ENCODE measurements around the gene LIMS1. TPM values are rescaled to one million over a fixed set of nuclear protein-coding genes. Genes with fewer than 3 reads are reported as not detected.
"Not testable (repeated sequence)": the region's sequence is repeated elsewhere in the genome, so short reads cannot be mapped to it uniquely, and the experiment has no call there.

Gene LIMS1
- total and polyA plus RNA-seq, 2 donors from 2014 or later = 14.4 to 65.1 TPM

DNA sequence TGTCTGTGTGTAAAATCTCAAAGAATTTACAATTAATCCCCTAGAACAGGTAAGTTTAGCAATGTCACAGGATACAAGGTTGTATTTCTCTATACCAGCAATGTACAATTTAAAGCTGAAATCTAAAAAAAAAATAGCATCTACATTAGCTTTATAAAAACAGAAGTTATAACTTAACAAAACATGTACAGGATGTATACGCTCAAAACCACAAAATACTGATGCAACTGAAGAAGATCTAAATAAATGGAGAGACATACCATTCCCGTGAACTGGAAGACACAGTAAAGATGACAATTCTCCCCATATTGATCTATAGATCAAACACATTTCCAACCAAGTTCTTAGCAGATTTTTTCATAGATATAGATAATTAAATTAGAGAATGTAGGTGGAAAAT lies 167.5 kb downstream of the LIMS1 start:
- H3K9me3 ChIP-seq (ENCODE audit: control insufficient read depth in 2 of 3, insufficient read depth in 1 of 3, low read length in 3 of 3) = no peaks in the 10 kb centered on the region
- intact Hi-C loops (cut with DNase I) = no loop called here

DNA sequence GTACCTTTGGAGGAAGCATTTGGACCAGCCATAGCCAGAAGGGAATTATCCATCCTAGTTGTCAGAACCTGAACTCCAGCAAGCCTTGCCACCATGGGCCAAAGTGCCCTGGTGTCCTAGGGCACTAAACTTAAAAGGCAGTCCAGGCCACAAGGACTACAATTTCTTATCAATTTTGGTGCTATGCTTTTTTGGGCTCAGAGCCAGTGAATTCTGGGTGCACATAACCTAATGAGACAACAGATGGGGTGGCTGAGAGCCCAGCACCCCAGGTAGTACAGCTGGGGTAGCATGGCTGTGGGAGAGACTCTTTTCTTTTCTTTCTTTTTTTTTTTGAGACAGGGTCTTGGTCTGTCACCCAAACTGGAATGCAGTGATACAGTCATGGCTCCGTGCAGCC lies 170.6 kb downstream of the LIMS1 start:
- H3K4me1 ChIP-seq (ENCODE audit: control insufficient read depth in 2 of 3, insufficient read depth in 2 of 3, low read depth in 1 of 3, low read length in 3 of 3) = no peaks in the 10 kb centered on the region
- no peak for FAIRE-seq
- no peak overlapping the region for H3K9ac ChIP-seq (ENCODE audit: low read length in 3 of 3)
- H3K27me3 ChIP-seq (ENCODE audit: control insufficient read depth, insufficient read depth, low read length) = no peaks in the 10 kb centered on the region
- TF ChIP-seq, protein P1, sequence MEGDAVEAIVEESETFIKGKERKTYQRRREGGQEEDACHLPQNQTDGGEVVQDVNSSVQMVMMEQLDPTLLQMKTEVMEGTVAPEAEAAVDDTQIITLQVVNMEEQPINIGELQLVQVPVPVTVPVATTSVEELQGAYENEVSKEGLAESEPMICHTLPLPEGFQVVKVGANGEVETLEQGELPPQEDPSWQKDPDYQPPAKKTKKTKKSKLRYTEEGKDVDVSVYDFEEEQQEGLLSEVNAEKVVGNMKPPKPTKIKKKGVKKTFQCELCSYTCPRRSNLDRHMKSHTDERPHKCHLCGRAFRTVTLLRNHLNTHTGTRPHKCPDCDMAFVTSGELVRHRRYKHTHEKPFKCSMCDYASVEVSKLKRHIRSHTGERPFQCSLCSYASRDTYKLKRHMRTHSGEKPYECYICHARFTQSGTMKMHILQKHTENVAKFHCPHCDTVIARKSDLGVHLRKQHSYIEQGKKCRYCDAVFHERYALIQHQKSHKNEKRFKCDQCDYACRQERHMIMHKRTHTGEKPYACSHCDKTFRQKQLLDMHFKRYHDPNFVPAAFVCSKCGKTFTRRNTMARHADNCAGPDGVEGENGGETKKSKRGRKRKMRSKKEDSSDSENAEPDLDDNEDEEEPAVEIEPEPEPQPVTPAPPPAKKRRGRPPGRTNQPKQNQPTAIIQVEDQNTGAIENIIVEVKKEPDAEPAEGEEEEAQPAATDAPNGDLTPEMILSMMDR (IDR thresholded peaks at IDR 0.05; ENCODE audit: borderline replicate concordance, extremely low read depth, insufficient read depth) = no peak
- H3K27ac ChIP-seq (ENCODE audit: low read depth in 2 of 2, low read length in 2 of 2) = no peak overlapping the region
- no peak overlapping the region for H3K4me3 ChIP-seq (ENCODE audit: low read length in 3 of 3)
- intact Hi-C loops (cut with DNase I) = no loop called here
- H3K36me3 ChIP-seq (ENCODE audit: control insufficient read depth in 2 of 3, insufficient read depth in 3 of 3, low read length in 3 of 3) = no peaks in the 10 kb centered on the region
- H3K9me3 ChIP-seq (ENCODE audit: control insufficient read depth in 2 of 3, insufficient read depth in 1 of 3, low read length in 3 of 3) = no peaks in the 10 kb centered on the region
- DNase-seq = no peak

More for the DNA sequence above, 167.5 kb downstream of the LIMS1 start:
- DNase-seq = no peak
- FAIRE-seq = no peak
- Histone ChIP-seq H3K27me3 (ENCODE audit: control insufficient read depth, insufficient read depth, low read length) (no peaks in the 10 kb centered on the region), H3K4me1 (ENCODE audit: control insufficient read depth in 2 of 3, insufficient read depth in 2 of 3, low read depth in 1 of 3, low read length in 3 of 3) (no peaks in the 10 kb centered on the region), H3K27ac (ENCODE audit: low read depth in 2 of 2, low read length in 2 of 2) (no peak overlapping the region), H3K36me3 (ENCODE audit: control insufficient read depth in 2 of 3, insufficient read depth in 3 of 3, low read length in 3 of 3) (no peaks in the 10 kb centered on the region), H3K9ac (ENCODE audit: low read length in 3 of 3) (no peak overlapping the region), H3K4me3 (ENCODE audit: low read length in 3 of 3) (no peak overlapping the region)
- TF ChIP-seq, protein P1 (IDR thresholded peaks at IDR 0.05; ENCODE audit: borderline replicate concordance, extremely low read depth, insufficient read depth) = no peak

DNA sequence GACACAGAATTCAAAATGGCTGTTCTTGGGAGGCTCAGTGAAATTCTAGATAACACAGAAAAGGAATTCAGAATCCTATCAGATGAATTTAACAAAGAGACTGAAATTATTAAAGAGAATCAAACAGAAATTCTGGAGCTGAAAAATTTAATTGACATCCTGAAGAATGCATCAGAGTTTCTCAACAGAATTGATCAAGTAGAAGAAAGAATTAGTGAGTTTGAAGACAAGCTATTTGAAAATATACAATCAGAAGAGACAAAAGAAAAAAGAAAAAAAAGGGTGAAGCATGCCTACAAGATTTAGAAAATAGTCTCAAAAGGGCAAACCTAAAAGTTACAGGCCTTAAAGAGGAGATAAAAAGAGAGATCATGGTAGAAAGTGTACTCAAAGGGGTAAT lies 173.0 kb downstream of the LIMS1 start:
- Histone ChIP-seq H3K4me1 (ENCODE audit: control insufficient read depth in 2 of 3, insufficient read depth in 2 of 3, low read depth in 1 of 3, low read length in 3 of 3) (no peaks in the 10 kb centered on the region), H3K9me3 (ENCODE audit: control insufficient read depth in 2 of 3, insufficient read depth in 1 of 3, low read length in 3 of 3) (no peaks in the 10 kb centered on the region), H3K9ac (ENCODE audit: low read length in 3 of 3) (no peak overlapping the region), H3K27me3 (ENCODE audit: control insufficient read depth, insufficient read depth, low read length) (no peaks in the 10 kb centered on the region), H3K36me3 (ENCODE audit: control insufficient read depth in 2 of 3, insufficient read depth in 3 of 3, low read length in 3 of 3) (no peaks in the 10 kb centered on the region), H3K27ac (ENCODE audit: low read depth in 2 of 2, low read length in 2 of 2) (no peak overlapping the region), H3K4me3 (ENCODE audit: low read length in 3 of 3) (no peak overlapping the region)
- DNase-seq (no peak), FAIRE-seq (no peak)
- TF ChIP-seq, protein P1 (IDR thresholded peaks at IDR 0.05; ENCODE audit: borderline replicate concordance, extremely low read depth, insufficient read depth) = no peak
- intact Hi-C loops (cut with DNase I) = no loop called here

DNA sequence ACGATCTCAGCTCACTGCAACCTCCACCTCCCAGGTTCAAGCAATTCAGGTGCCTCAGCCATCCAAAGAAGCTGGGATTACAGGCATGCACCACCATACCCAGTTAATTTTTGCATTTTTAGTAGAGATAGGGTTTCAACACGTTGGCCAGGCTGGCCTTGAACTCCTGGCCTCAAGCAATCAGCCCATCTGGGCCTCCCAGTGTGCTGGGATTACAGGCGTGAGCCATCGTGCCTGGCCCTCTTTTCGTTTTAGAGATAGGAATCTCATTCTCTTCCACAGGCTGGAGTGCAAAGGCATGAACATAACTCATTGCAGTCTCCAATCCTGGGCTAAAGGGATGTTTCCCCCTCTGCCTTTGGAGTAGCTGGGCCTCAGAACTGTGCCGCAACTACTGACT lies 182.7 kb downstream of the LIMS1 start:
- intact Hi-C loops (cut with DNase I); FAIRE-seq; H3K27ac ChIP-seq (ENCODE audit: low read depth in 2 of 2, low read length in 2 of 2); H3K9me3 ChIP-seq (ENCODE audit: control insufficient read depth in 2 of 3, insufficient read depth in 1 of 3, low read length in 3 of 3); DNase-seq; H3K27me3 ChIP-seq (ENCODE audit: control insufficient read depth, insufficient read depth, low read length); H3K9ac ChIP-seq (ENCODE audit: low read length in 3 of 3); H3K4me3 ChIP-seq (ENCODE audit: low read length in 3 of 3); H3K36me3 ChIP-seq (ENCODE audit: control insufficient read depth in 2 of 3, insufficient read depth in 3 of 3, low read length in 3 of 3); H3K4me1 ChIP-seq (ENCODE audit: control insufficient read depth in 2 of 3, insufficient read depth in 2 of 3, low read depth in 1 of 3, low read length in 3 of 3): not testable (repeated sequence)

Data from kidney (tissue), 14 donors.